Heart left ventricle (tissue), 16 donors: ENCODE results near the gene GAS7. TPM values are rescaled to one million over a fixed set of nuclear protein-coding genes. Genes with fewer than 3 reads are reported as not detected.

ENCODE experiments used
- ATAC-seq, 4 donors: fragments of 200-7000 bp; cut with Tn5 transposase; one replicate each; pipeline ENCODE4 v1.9.1; 2020 to 2022; ENCODE audit warnings: moderate library complexity in 4 of 4, mild to moderate bottlenecking in 3 of 4, moderate number of reproducible peaks in 1 of 4
- DNase-seq, 5 donors: peaks; one replicate each; pipeline ENCODE4 v3.0.0-alpha.2; 2020
- H3K27ac ChIP-seq, 12 donors: fragments of 200-600 bp; sonication (generic) in 4 of 12; one replicate each; pipeline versions ENCODE4 v1.5.0 to v1.8.0; 2016 to 2022; ENCODE audit warnings: mild to moderate bottlenecking in 2 of 12
- H3K27me3 ChIP-seq, 9 donors: fragments of 200-600 bp; sonication (generic) in 2 of 9; one replicate each; pipeline versions ENCODE4 v1.5.1 to v1.8.0; 2016 to 2022; ENCODE audit warnings: mild to moderate bottlenecking in 3 of 9
- H3K36me3 ChIP-seq, 9 donors: fragments of 200-600 bp; sonication (generic) in 2 of 9; one replicate each; pipeline versions ENCODE4 v1.5.0 to v1.8.0; 2018 to 2022; ENCODE audit warnings: mild to moderate bottlenecking in 2 of 9
- H3K4me1 ChIP-seq, 12 donors: fragments of 200-600 bp; sonication (generic) in 4 of 12; one replicate each; pipeline versions ENCODE4 v1.5.0 to v1.8.0; 2016 to 2022; ENCODE audit warnings: mild to moderate bottlenecking in 3 of 12
- H3K4me3 ChIP-seq, 12 donors: fragments of 200-600 bp; sonication (generic) in 4 of 12; one replicate each; pipeline versions ENCODE4 v1.5.0 to v1.8.0; 2017 to 2022; ENCODE audit warnings: mild to moderate bottlenecking in 9 of 12, moderate library complexity in 4 of 12
- H3K9me3 ChIP-seq, 12 donors: fragments of 200-600 bp; sonication (generic) in 4 of 12; one replicate each; pipeline versions ENCODE4 v1.5.0 to v1.8.0; 2016 to 2022; ENCODE audit warnings: mild to moderate bottlenecking in 1 of 12
- POLR2A ChIP-seq, 2 donors: fragments of 450-650 bp; IDR thresholded peaks; one replicate each; pipeline ENCODE4 v1.6.1; 2017; ENCODE audit warnings: antibody characterized with exemption in 2 of 2, mild to moderate bottlenecking in 2 of 2, moderate library complexity in 2 of 2
- WGBS, 4 donors: extraction: QIAGEN DNeasy Blood & Tissue Kit in 2 of 4; methylation state at CpG; one replicate each; pipeline versions ENCODE4 v1.1.5 to v1.1.7; 2013 to 2018; 5-methylcytosine and 5-hydroxymethylcytosine counted together
- intact Hi-C, 10 donors: fragments of 100-400 bp; cut with DNase I; formaldehyde crosslinking; loops; one replicate each; pipeline versions ENCODE4 v1.11.1 to v1.14.2; 2022
- polyA plus RNA-seq, 2 donors: library from polyadenylated mRNA; stranded (reverse); fragments of 200-250 nt; gene quantifications; one replicate each; pipeline ENCODE4 v1.2.3, GENCODE V29; 2013
- total RNA-seq, 9 donors: library from RNA; depleted of rRNA in 2 of 9; stranded (reverse); fragments of >200 nt in 2 of 9; fragmentation: NEBNext Ultra II Directional in 3 of 9; extraction: Animal tissue kit (Norgen Biotek cat#: 25700) in 3 of 9; gene quantifications; one replicate each; pipeline versions ENCODE4 v1.1.0 to v1.2.4, GENCODE V29; 2016 to 2023
- TF ChIP-seq, protein P1 (sequence below), 12 donors: fragments of 200-600 bp; sonication (generic) in 4 of 12; IDR thresholded peaks; one replicate each; pipeline versions ENCODE4 v1.5.0 to v1.8.0; 2018 to 2022; ENCODE audit warnings: antibody characterized with exemption in 12 of 12, mild to moderate bottlenecking in 5 of 12
- donor health status: ischemic (EF 13 %, LVEDD 7.1; RV severe dilation, severe dysfunction).
- donor health status: healthy with polysubstance abuse.
- donor health status: DM: no; HTN: yes; CAD: no.
- donor health status: DM: no; HTN: no; CAD: no.
- donor health status: ischemic (EF 25% LVEDD 6.9; RV normal size, moderate dysfunction).
- donor health status: ischemic (EF 25% LVEDD 5.7; RV mildly dilated, moderate dysfunction).
- donor health status: healthy.
- donor health status: DM: yes; HTN: yes; CAD: no.
- donor health status: ischemic (EF 35%, LVEDD 5.7; RV mildly dilated, moderate dysfunction).
- donor health status: nonischemic (EF 11% LVEDD 7.7; RV severe dilation, severe dysfunction).
- donor health status: DM: yes; HTN: yes; CAD: no.
- donor health status: PGD.
- donor health status: ischemic (EF 29% LVEDD 5.4; RV normal size, mild dysfunction).
- donor health status: nonischemic (EF 23%, LVEDD 6.1; RV moderate dilation, normal function).

The GAS7 gene
- total and polyA plus RNA-seq, 11 donors: 19.4 to 86.5 (median 65.1) TPM

- 54 to 82% (median 74%) methylated on average over 3 of the region's 3 CpGs for WGBS, 4 donors
- no peak for TF ChIP-seq POLR2A (IDR thresholded peaks at IDR 0.05)
- TF ChIP-seq, protein P1, sequence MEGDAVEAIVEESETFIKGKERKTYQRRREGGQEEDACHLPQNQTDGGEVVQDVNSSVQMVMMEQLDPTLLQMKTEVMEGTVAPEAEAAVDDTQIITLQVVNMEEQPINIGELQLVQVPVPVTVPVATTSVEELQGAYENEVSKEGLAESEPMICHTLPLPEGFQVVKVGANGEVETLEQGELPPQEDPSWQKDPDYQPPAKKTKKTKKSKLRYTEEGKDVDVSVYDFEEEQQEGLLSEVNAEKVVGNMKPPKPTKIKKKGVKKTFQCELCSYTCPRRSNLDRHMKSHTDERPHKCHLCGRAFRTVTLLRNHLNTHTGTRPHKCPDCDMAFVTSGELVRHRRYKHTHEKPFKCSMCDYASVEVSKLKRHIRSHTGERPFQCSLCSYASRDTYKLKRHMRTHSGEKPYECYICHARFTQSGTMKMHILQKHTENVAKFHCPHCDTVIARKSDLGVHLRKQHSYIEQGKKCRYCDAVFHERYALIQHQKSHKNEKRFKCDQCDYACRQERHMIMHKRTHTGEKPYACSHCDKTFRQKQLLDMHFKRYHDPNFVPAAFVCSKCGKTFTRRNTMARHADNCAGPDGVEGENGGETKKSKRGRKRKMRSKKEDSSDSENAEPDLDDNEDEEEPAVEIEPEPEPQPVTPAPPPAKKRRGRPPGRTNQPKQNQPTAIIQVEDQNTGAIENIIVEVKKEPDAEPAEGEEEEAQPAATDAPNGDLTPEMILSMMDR (IDR thresholded peaks at IDR 0.05): no peak
- no peak overlapping the region for H3K27ac ChIP-seq
- peaks cover 0 to 15% (median 8%) of the 10 kb centered on the region in 12 donors for H3K4me1 ChIP-seq
- H3K27me3 ChIP-seq: no peaks in the 10 kb centered on the region
- intact Hi-C loops: no loop called here
- DNase-seq (peak in 1 of 5 donors; percentile 21), ATAC-seq (no peak)
- peaks cover 0 to 76% (median 36%) of the 10 kb centered on the region in 9 donors for H3K36me3 ChIP-seq
- no peak overlapping the region for H3K4me3 ChIP-seq
- H3K9me3 ChIP-seq: peaks cover 0 to 14% (median 3%) of the 10 kb centered on the region in 12 donors
Observed at GRCh38 chr17:9936095-9936494, 262.3 kb downstream of the GAS7 start.

DNA sequence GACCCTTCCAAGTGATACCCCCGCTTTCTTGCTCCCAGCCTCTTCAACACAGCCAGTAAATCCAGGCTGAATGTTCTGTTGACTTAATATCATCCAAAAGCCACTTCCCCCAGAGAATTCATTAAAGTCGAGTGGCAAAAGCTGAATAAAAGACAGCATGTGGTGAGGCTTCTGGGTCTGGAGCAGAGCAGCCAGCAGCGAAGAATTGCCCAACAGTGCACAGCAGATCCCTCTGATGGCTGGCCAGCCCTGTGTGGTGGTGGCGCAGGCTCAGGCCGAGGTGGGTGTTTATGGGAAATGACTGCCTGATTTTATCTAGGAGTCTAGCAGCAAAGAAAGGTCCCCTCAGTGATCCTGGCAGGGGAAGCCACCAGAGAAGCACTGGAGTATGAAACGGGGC lies 263.0 kb downstream of the GAS7 start:
- TF ChIP-seq, protein P1 (IDR thresholded peaks at IDR 0.05): no peak
- no peak for TF ChIP-seq POLR2A (IDR thresholded peaks at IDR 0.05)
- 63 to 75% (median 69%) methylated on average over 6 of the region's 6 CpGs for WGBS, 4 donors
- ATAC-seq (peak in 2 of 4 donors; percentile 66 to 70), DNase-seq (peak in 2 of 5 donors; percentile 39 to 63)
- Histone ChIP-seq H3K4me3 (no peak overlapping the region), H3K36me3 (peaks cover 0 to 76% (median 34%) of the 10 kb centered on the region in 9 donors), H3K9me3 (peaks cover 0 to 14% (median 3%) of the 10 kb centered on the region in 12 donors), H3K4me1 (peaks cover 0 to 20% (median 9%) of the 10 kb centered on the region in 12 donors), H3K27ac (peak overlapping the region in 2 of 12 donors; percentile 1 to 13), H3K27me3 (no peaks in the 10 kb centered on the region)
- intact Hi-C loops: no loop called here

DNA sequence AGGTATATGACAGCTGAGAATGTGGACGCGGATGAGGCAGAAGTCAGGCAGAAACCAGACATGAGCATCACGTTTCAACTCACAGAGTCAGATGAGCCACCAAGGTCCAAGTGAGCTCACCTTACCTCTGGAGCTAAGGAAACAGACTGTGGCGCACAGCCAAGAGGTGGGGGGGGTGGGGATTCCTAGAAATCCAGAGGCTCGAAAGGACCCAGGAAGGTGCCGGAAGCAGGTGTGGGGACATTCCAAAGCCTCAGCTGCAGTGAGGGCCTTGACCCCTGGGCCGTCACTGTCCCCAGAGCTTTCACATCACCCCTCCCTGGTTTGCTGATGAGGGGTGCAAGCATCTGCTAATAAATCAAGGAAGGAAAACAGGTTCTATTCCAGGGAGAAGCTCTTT lies 264.1 kb downstream of the GAS7 start:
- Histone ChIP-seq H3K36me3 (peaks cover 0 to 65% (median 23%) of the 10 kb centered on the region in 9 donors), H3K9me3 (peaks cover 0 to 14% (median 3%) of the 10 kb centered on the region in 12 donors), H3K4me1 (peaks cover 0 to 20% (median 10%) of the 10 kb centered on the region in 12 donors), H3K4me3 (no peak overlapping the region), H3K27ac (no peak overlapping the region), H3K27me3 (no peaks in the 10 kb centered on the region)
- TF ChIP-seq, protein P1 (IDR thresholded peaks at IDR 0.05): no peak
- TF ChIP-seq POLR2A (IDR thresholded peaks at IDR 0.05): no peak
- intact Hi-C loops: no loop called here
- 82 to 85% (median 84%) methylated on average over 7 of the region's 7 CpGs for WGBS, 4 donors
- ATAC-seq (no peak), DNase-seq (peak in 1 of 5 donors; percentile 28)

DNA sequence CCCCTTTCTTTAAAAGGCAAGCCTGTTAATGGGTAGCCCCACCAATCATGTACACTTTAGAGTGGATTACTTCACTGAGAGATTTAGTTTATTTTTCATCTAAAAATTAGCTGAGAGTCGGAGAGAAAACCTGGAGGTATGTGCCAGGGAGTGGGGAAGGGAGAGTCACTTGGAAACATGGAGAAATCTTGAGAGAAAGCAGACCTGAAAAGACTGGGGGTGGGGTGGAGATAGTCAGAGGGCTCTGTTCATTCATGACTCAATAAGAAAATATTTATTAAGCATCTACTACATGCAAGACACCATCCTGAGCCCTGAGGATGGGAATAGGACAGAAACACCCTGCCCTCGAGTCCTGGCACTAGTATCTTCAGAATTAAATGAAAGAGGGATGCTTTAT lies 265.9 kb downstream of the GAS7 start:
- TF ChIP-seq POLR2A (IDR thresholded peaks at IDR 0.05): no peak
- TF ChIP-seq, protein P1 (IDR thresholded peaks at IDR 0.05): no peak
- 66 to 77% (median 72%) methylated on average over 2 of the region's 2 CpGs for WGBS, 4 donors
- H3K27ac ChIP-seq: peak overlapping the region in 1 of 12 donors; percentile 53

More for the DNA sequence above, 265.9 kb downstream of the GAS7 start:
- intact Hi-C loops: no loop called here
- no peaks in the 10 kb centered on the region for H3K9me3 ChIP-seq
- peaks cover 0 to 51% (median 12%) of the 10 kb centered on the region in 9 donors for H3K36me3 ChIP-seq
- DNase-seq (peak in 1 of 5 donors; percentile 8), ATAC-seq (no peak)
- H3K4me1 ChIP-seq: peaks cover 0 to 19% (median 7%) of the 10 kb centered on the region in 12 donors
- H3K4me3 ChIP-seq: no peak overlapping the region
- no peaks in the 10 kb centered on the region for H3K27me3 ChIP-seq
